ENCODE measurements around the gene SLC44A4.
"Not testable (repeated sequence)": the region's sequence is repeated elsewhere in the genome, so short reads cannot be mapped to it uniquely, and the experiment has no call there.

Gene SLC44A4

GRCh38 chr6:31878726-31879125, at the start of gene SLC44A4:
SLC44A4 (minus strand) TSS chr6:31878997; CDS start chr6:31878980, 17 bp downstream.
- DNase-seq: no peak

- DNase-seq: no peak
These were observed 49.8 kb upstream of the SLC44A4 start for GRCh38 chr6:31928672-31928939.

GRCh38 chr6:31927863-31928671, 49.3 kb upstream of the SLC44A4 start:
- DNase-seq: no peak

- DNase-seq: no peak
These were observed 48.6 kb upstream of the SLC44A4 start, which contains the start of gene C2 for GRCh38 chr6:31927242-31927862. C2 (plus strand) TSS chr6:31927717; CDS start chr6:31927753, 36 bp downstream.

- peak; percentile 67 for DNase-seq
These were observed 44.1 kb upstream of the SLC44A4 start for GRCh38 chr6:31922942-31923341.

GRCh38 chr6:31920811-31921210, 42.0 kb upstream of the SLC44A4 start:
- DNase-seq: no peak

- DNase-seq: no peak
These were observed 41.0 kb upstream of the SLC44A4 start for GRCh38 chr6:31919624-31920303.

GRCh38 chr6:31918069-31918720, 39.4 kb upstream of the SLC44A4 start:
- DNase-seq: no peak

- no peak for DNase-seq
These were observed 37.0 kb upstream of the SLC44A4 start for GRCh38 chr6:31915756-31916155.

- DNase-seq: no peak
These were observed 36.6 kb upstream of the SLC44A4 start for GRCh38 chr6:31915351-31915750.

GRCh38 chr6:31911826-31912585, 33.2 kb upstream of the SLC44A4 start:
- DNase-seq: no peak

- DNase-seq: not testable (repeated sequence)
These were observed 30.5 kb upstream of the SLC44A4 start for GRCh38 chr6:31909298-31909697.

GRCh38 chr6:31908791-31909190, 30.0 kb upstream of the SLC44A4 start:
- DNase-seq: no peak

- DNase-seq: not testable (repeated sequence)
These were observed 29.5 kb upstream of the SLC44A4 start for GRCh38 chr6:31908255-31908654.

- peak; percentile 64 for DNase-seq
These were observed 28.5 kb upstream of the SLC44A4 start for GRCh38 chr6:31907158-31907813.

GRCh38 chr6:31906727-31907126, 27.9 kb upstream of the SLC44A4 start:
- not testable (repeated sequence) for DNase-seq

GRCh38 chr6:31906122-31906521, 27.3 kb upstream of the SLC44A4 start:
- DNase-seq: no peak

- no peak for DNase-seq
These were observed 26.2 kb upstream of the SLC44A4 start for GRCh38 chr6:31905041-31905440.

GRCh38 chr6:31903957-31904356, 25.2 kb upstream of the SLC44A4 start:
- peak; percentile 65 for DNase-seq

GRCh38 chr6:31901953-31902643, 23.3 kb upstream of the SLC44A4 start, which contains the start of gene ZBTB12:
ZBTB12 (minus strand) TSS chr6:31902086; CDS start chr6:31901305, 781 bp downstream.
- DNase-seq: peak; percentile 92

- peak; percentile 82 for DNase-seq
These were observed 22.7 kb upstream of the SLC44A4 start for GRCh38 chr6:31901415-31901952.
